Adrenal gland (tissue), 5 donors: ENCODE measurements around the gene TMEM250.

Experiments
- CTCF ChIP-seq, 6 experiments: fragments of 450-650 bp in 4 of 6; fragments of 200-600 bp in 2 of 6; sonication (generic) in 1 of 6; IDR thresholded peaks; 1 replicate in 5 of 6; 2 replicates in 1 of 6; pipeline versions ENCODE4 v1.5.1 to v1.8.0; 2016 to 2021; ENCODE audit warnings: antibody characterized with exemption in 6 of 6, mild to moderate bottlenecking in 2 of 6, moderate library complexity in 1 of 6
- POLR2A ChIP-seq, 2 donors: fragments of 450-650 bp; IDR thresholded peaks; one replicate each; pipeline ENCODE4 v1.6.1; 2017; ENCODE audit warnings: antibody characterized with exemption in 2 of 2, mild to moderate bottlenecking in 2 of 2, moderate library complexity in 1 of 2
- donor health status: DM: no; HTN: no; CAD: no.

GRCh38 chr9:136116360-136117098 is 2.1 kb downstream of the TMEM250 start:
- TF ChIP-seq CTCF (IDR thresholded peaks at IDR 0.05), result no peak
- TF ChIP-seq POLR2A (IDR thresholded peaks at IDR 0.05), result no peak
